ENCODE results near the gene SMPX. TPM values are rescaled to one million over a fixed set of nuclear protein-coding genes. Genes with fewer than 3 reads are reported as not detected.

The SMPX gene
- total RNA-seq, 1 donor from 2014 or later = not detected

DNA sequence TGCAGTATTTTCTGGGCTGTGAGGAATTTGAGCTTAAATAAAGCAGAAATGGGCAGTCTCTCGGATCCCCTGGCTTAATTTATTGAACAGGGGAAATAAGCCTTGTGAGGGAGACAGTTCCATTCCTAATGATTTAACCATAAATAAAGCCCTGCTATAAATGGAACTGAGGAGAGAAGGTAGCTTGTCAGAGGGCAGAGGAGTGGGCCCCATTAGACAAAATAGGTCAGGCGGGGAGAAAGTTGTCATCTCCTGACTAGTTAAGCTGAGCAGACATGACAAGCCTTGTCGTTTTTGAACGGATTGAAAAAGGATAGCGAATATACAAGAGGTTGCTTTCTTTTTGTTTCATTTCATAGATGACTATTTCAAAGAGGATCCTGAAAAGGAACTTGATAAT lies 39.3 kb downstream of the SMPX start:
- TF ChIP-seq, protein P1, sequence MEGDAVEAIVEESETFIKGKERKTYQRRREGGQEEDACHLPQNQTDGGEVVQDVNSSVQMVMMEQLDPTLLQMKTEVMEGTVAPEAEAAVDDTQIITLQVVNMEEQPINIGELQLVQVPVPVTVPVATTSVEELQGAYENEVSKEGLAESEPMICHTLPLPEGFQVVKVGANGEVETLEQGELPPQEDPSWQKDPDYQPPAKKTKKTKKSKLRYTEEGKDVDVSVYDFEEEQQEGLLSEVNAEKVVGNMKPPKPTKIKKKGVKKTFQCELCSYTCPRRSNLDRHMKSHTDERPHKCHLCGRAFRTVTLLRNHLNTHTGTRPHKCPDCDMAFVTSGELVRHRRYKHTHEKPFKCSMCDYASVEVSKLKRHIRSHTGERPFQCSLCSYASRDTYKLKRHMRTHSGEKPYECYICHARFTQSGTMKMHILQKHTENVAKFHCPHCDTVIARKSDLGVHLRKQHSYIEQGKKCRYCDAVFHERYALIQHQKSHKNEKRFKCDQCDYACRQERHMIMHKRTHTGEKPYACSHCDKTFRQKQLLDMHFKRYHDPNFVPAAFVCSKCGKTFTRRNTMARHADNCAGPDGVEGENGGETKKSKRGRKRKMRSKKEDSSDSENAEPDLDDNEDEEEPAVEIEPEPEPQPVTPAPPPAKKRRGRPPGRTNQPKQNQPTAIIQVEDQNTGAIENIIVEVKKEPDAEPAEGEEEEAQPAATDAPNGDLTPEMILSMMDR (IDR thresholded peaks at IDR 0.05; ENCODE audit: insufficient read depth, low read length, poor library complexity, severe bottlenecking) = no peak
- DNase-seq (ENCODE audit: low read depth) = no peak
- Histone ChIP-seq H3K36me3 (ENCODE audit: control insufficient read depth, insufficient read depth, low read length) (no peaks in the 10 kb centered on the region), H3K4me3 (ENCODE audit: low read depth, low read length) (no peak overlapping the region), H3K27me3 (ENCODE audit: control insufficient read depth, insufficient read depth, low read length) (no peaks in the 10 kb centered on the region)

DNA sequence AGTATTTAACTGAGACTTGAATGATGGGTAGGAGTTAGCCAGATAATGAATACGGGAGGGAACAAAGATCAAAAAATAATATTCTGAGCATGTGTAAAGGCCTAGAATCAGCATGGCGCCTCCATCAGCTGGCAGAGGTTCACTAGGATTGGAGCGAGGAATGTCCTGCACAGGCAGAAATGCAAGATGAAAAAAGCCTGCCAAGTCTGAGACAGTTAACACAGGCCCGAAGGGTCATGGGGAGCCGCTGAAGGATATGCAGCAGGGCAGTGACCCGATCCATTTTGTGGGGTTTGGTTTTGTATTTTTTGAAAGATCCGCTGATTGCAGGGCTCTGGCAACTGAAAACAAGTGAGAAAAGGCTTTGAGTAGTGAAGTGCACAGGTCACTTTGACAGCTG lies 40.1 kb downstream of the SMPX start:
- DNase-seq (ENCODE audit: low read depth) = no peak
- Histone ChIP-seq H3K4me3 (ENCODE audit: low read depth, low read length) (no peak overlapping the region), H3K27me3 (ENCODE audit: control insufficient read depth, insufficient read depth, low read length) (no peaks in the 10 kb centered on the region), H3K36me3 (ENCODE audit: control insufficient read depth, insufficient read depth, low read length) (no peaks in the 10 kb centered on the region)
- TF ChIP-seq, protein P1 (IDR thresholded peaks at IDR 0.05; ENCODE audit: insufficient read depth, low read length, poor library complexity, severe bottlenecking) = no peak

DNA sequence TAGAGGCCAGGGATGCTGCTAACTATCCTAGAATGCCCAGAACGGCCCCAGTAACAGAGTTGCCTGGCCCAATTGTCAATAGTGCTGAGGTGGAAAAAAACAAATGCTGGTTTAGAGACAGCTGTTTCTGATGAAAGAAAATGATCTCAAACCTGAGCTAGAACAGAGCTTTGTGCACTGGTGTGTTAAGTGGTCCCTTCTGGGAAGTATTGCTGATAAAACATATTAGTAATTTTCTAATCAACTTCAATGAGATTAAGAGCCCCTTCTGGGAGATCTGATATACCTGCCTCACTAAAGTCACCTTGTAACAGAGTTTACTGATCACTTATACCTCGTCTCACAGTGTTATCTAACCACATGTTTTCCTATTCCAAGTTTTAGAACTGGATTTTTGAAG lies 42.1 kb downstream of the SMPX start:
- Histone ChIP-seq H3K27me3 (ENCODE audit: control insufficient read depth, insufficient read depth, low read length) (no peaks in the 10 kb centered on the region), H3K4me3 (ENCODE audit: low read depth, low read length) (no peak overlapping the region), H3K36me3 (ENCODE audit: control insufficient read depth, insufficient read depth, low read length) (no peaks in the 10 kb centered on the region)
- TF ChIP-seq, protein P1 (IDR thresholded peaks at IDR 0.05; ENCODE audit: insufficient read depth, low read length, poor library complexity, severe bottlenecking) = no peak
- DNase-seq (ENCODE audit: low read depth) = no peak

DNA sequence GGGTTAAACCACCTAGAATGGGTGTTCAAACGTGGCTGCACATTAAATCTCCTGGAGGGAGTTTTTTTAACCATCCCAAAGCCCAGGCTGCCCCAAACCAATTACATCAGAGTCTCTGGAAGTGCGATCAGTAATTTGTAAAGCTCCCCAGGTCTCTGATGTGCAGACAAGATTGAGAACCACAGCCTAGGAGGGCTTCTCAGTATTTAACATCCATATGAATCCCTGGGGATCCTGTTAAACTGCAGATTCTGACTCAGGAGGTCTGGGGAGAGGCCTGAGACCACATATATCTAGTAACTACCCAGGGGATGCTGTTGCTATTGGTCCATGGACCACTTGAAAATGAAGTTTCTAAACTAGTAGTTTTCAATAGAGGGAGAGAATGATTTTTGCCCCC lies 42.6 kb downstream of the SMPX start:
- Histone ChIP-seq H3K27me3 (ENCODE audit: control insufficient read depth, insufficient read depth, low read length) (no peaks in the 10 kb centered on the region), H3K4me3 (ENCODE audit: low read depth, low read length) (no peak overlapping the region), H3K36me3 (ENCODE audit: control insufficient read depth, insufficient read depth, low read length) (no peaks in the 10 kb centered on the region)
- DNase-seq (ENCODE audit: low read depth) = no peak
- TF ChIP-seq, protein P1 (IDR thresholded peaks at IDR 0.05; ENCODE audit: insufficient read depth, low read length, poor library complexity, severe bottlenecking) = no peak

DNA sequence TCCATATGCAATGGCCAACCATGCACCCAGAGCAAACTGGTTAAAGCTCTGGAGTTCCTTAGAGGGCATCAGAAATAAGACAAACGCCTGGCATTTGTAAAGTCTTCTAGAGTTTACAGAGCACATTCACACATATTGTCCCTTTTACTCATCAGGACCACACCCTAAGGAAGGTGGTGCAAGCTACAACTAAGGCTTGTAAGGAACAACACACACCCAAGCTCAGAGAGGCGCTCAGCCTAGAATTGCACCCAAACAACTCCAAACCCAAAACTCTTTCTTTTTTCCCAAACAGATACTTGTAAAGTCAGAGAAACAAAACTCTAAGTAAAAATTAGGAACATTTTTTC lies 46.1 kb downstream of the SMPX start:
- DNase-seq (ENCODE audit: low read depth) = no peak
- TF ChIP-seq, protein P1 (IDR thresholded peaks at IDR 0.05; ENCODE audit: insufficient read depth, low read length, poor library complexity, severe bottlenecking) = no peak
- H3K36me3 ChIP-seq (ENCODE audit: control insufficient read depth, insufficient read depth, low read length) = no peaks in the 10 kb centered on the region
- H3K4me3 ChIP-seq (ENCODE audit: low read depth, low read length) = no peak overlapping the region
- H3K27me3 ChIP-seq (ENCODE audit: control insufficient read depth, insufficient read depth, low read length) = no peaks in the 10 kb centered on the region

DNA sequence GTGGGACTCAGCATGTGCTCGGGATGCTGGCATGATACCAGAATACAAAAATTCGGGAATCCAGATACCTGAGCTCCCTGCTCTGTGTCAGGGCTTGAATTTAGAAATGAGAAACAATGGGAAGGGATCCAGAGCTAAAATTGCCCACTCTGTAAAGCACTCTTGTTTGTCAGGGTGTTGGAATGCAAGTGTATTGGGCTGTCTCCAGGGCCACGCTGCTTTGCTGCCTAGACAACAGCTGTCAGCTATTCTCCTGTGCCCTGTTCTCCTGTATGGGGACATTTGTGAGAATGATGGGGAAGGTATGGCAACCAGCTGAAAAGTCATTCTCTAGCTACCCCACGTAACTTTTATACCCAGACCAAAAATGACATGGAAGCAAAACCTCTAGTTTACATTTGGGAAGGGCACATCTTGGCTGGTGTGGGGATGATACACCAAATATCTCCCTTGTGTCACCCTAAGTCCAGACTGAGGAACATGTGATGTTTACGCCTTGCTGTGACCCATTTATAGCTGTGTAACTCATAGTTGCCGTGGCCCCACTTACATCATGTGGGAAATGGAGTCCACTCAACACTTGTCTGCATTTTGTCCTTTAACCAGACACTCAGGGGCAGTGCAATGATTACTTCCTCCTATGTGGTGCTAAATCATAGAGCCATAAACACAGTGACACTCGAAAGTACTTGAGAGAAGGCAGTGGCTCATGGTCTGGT lies 46.6 kb downstream of the SMPX start:
- no peak for DNase-seq (ENCODE audit: low read depth)
- no peaks in the 10 kb centered on the region for H3K27me3 ChIP-seq (ENCODE audit: control insufficient read depth, insufficient read depth, low read length)
- TF ChIP-seq, protein P1 (IDR thresholded peaks at IDR 0.05; ENCODE audit: insufficient read depth, low read length, poor library complexity, severe bottlenecking) = no peak
- H3K36me3 ChIP-seq (ENCODE audit: control insufficient read depth, insufficient read depth, low read length) = no peaks in the 10 kb centered on the region
- H3K4me3 ChIP-seq (ENCODE audit: low read depth, low read length) = no peak overlapping the region
